Measurements from ENCODE around the gene DCBLD1.

- TF ChIP-seq ZNF639 (CRISPR knock-in tag; conservative IDR thresholded peaks at IDR 0.05 in 1 of 2, IDR thresholded peaks at IDR 0.05 in 1 of 2): no peak
- TF ChIP-seq RAD21 (CRISPR knock-in tag; conservative IDR thresholded peaks at IDR 0.05 in 1 of 2, IDR thresholded peaks at IDR 0.05 in 1 of 2): no peak
- TF ChIP-seq TBP (optimal IDR thresholded peaks at IDR 0.05; ENCODE audit: low read depth, low read length): no peak
Observed at GRCh38 chr6:117568831-117569410, 86.4 kb downstream of the DCBLD1 start.
